BJ (cell line): ENCODE results near the gene C14orf180. TPM values are rescaled to one million over a fixed set of nuclear protein-coding genes. Genes with fewer than 3 reads are reported as not detected.

ENCODE experiments used
- CTCF ChIA-PET: fragments of 350-600 bp; formaldehyde crosslinking; extraction: SDS; loops from one replicate; lab custom pipeline; 2021; ENCODE audit warnings: antibody characterized with exemption, inconsistent platforms; lab: Yijun Ruan, JAX
- POLR2A ChIA-PET: fragments of 300-600 bp; sonication (Branson Sonifier 250); formaldehyde crosslinking; extraction: SDS; loops from one replicate; lab custom pipeline; 2021; ENCODE audit warnings: antibody characterized with exemption; lab: Charles Lee
- DNase-seq: peaks from one replicate; pipeline ENCODE4 v3.0.0-alpha.2; 2011; ENCODE audit warnings: low read depth
- H3K27me3 ChIP-seq: 2 replicates; pipeline ENCODE4 v1.6.0; 2011; ENCODE audit warnings: low read length; ENCODE audit not compliant: control insufficient read depth, insufficient read depth
- H3K36me3 ChIP-seq: 2 replicates; pipeline ENCODE4 v1.5.1; 2011; ENCODE audit warnings: low read length; ENCODE audit not compliant: control insufficient read depth, insufficient read depth
- H3K4me3 ChIP-seq: 2 replicates; pipeline ENCODE4 v1.5.1; 2011; ENCODE audit warnings: low read depth, mild to moderate bottlenecking, control low read depth, low read length
- CTCF ChIP-seq: IDR thresholded peaks from 2 replicates; pipeline ENCODE4 v1.5.1; 2011; ENCODE audit warnings: low read depth, mild to moderate bottlenecking, control low read depth, inconsistent platforms, low read length, moderate library complexity; ENCODE audit not compliant: insufficient read depth
- polyA plus RNA-seq: library from polyadenylated mRNA; depleted of rRNA; stranded (reverse); fragments of >200 nt; gene quantifications from 2 replicates; pipeline ENCODE4 v1.2.3, GENCODE V29; 2011

The C14orf180 gene
- polyA plus RNA-seq, 1 experiment: not detected

- no peak for DNase-seq
- POLR2A ChIA-PET: no interaction called here
- TF ChIP-seq CTCF: no peak
- no peak overlapping the region for H3K4me3 ChIP-seq
- H3K27me3 ChIP-seq: peaks cover 2% of the 10 kb centered on the region; the same call in 1 of the 2 replicates
- no peaks in the 10 kb centered on the region for H3K36me3 ChIP-seq
- CTCF ChIA-PET: no interaction called here
Measured at GRCh38 chr14:104571246-104571645, 8.3 kb upstream of the C14orf180 start.

DNA sequence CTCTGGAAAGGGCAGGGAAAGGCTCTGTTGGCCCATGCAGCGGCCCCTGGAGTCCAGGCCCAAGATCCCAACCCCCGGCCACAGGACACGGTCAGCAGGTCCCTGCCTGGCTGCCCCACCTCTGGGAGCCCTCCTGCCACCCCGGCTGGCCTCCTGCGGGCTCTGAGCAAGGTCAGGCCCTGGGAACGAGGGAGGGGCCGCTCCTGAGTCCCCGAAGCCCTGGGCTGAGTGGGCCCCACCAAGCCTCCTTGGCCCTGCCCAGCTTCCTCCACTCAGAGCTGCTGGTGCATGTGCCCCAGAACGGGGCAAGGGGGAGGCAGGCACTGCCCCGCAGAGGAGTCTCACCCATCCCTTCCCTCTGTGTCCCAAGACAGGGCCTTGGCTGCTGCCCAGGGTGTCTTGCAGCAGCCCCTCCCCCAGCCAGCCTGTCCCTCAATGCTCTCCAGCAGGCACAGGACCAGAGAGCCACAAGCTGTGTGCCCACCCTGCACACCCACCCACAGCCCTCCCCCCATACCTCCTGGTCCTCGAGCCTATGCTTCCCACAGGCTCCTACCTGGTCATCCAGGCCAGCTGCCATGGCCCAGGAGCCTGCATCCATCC, 7.4 kb upstream of the C14orf180 start:
- no peak for TF ChIP-seq CTCF
- no peaks in the 10 kb centered on the region for H3K36me3 ChIP-seq
- no peak overlapping the region for H3K4me3 ChIP-seq
- CTCF ChIA-PET: no interaction called here
- POLR2A ChIA-PET: no interaction called here
- DNase-seq: no peak
- H3K27me3 ChIP-seq: peaks cover 2% of the 10 kb centered on the region; the same call in 1 of the 2 replicates

DNA sequence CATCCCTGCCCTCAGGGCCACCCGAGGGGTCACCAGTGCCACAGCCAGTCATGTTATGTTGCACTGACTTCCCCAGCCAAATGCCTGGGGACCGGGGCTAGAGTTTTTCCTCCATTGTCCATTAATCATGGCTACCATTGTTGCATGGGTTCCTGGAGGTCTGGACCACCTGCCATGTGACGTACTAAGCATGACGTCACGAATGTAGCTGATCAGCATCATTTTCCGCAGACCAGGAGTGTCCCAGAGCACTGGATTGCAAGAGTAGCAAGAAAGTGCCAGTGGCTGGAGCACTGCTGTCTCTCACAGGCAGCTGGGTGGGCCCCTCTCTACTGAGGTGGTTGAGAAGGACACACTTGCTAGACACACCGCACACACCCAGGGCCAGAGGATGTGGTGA, 6.9 kb upstream of the C14orf180 start:
- no peak for DNase-seq
- POLR2A ChIA-PET: no interaction called here
- TF ChIP-seq CTCF: no peak
- Histone ChIP-seq H3K27me3 (peaks cover 2% of the 10 kb centered on the region; the same call in 1 of the 2 replicates), H3K4me3 (no peak overlapping the region), H3K36me3 (no peaks in the 10 kb centered on the region)
- CTCF ChIA-PET: interaction anchor here (5.5 kb wide), 1 partner anchor 9 kb away, joined by 26 read pairs; no protein-coding TSS in a partner anchor

GRCh38 chr14:104573930-104574329, 5.6 kb upstream of the C14orf180 start:
- DNase-seq: no peak
- peaks cover 2% of the 10 kb centered on the region; the same call in 1 of the 2 replicates for H3K27me3 ChIP-seq
- POLR2A ChIA-PET: no interaction called here

More at GRCh38 chr14:104573930-104574329, 5.6 kb upstream of the C14orf180 start:
- TF ChIP-seq CTCF: no peak
- Histone ChIP-seq H3K4me3 (no peak overlapping the region), H3K36me3 (no peaks in the 10 kb centered on the region)
- CTCF ChIA-PET: interaction anchor here (1.2 to 5.5 kb wide), 2 partner anchors 10 to 496 kb away, joined by 5 to 26 read pairs; no protein-coding TSS in a partner anchor
